ENCODE measurements around the gene SLC47A2.

The SLC47A2 gene

GRCh38 chr17:19727501-19728078, 11.2 kb upstream of the SLC47A2 start:
- no peak for FAIRE-seq

GRCh38 chr17:19726631-19727376, 10.4 kb upstream of the SLC47A2 start:
- no peak for FAIRE-seq

GRCh38 chr17:19725486-19725885, 9.1 kb upstream of the SLC47A2 start:
- FAIRE-seq: no peak

GRCh38 chr17:19724501-19725420, 8.4 kb upstream of the SLC47A2 start:
- no peak for FAIRE-seq

- no peak for FAIRE-seq
Measured at GRCh38 chr17:19723964-19724363, 7.6 kb upstream of the SLC47A2 start.

- no peak for FAIRE-seq
Measured at GRCh38 chr17:19720631-19721426, 4.4 kb upstream of the SLC47A2 start.

- FAIRE-seq: no peak
Measured at GRCh38 chr17:19720210-19720475, 3.8 kb upstream of the SLC47A2 start.

- FAIRE-seq: no peak
Measured at GRCh38 chr17:19719355-19720209, 3.2 kb upstream of the SLC47A2 start.

- FAIRE-seq: no peak
Measured at GRCh38 chr17:19718613-19719354, 2.4 kb upstream of the SLC47A2 start.

GRCh38 chr17:19718041-19718612, 1.7 kb upstream of the SLC47A2 start:
- FAIRE-seq: no peak

GRCh38 chr17:19717411-19717908, 1.1 kb upstream of the SLC47A2 start:
- no peak for FAIRE-seq

GRCh38 chr17:19717031-19717360, 612 bp upstream of the SLC47A2 start:
- no peak for FAIRE-seq

GRCh38 chr17:19714542-19715411, 1.6 kb downstream of the SLC47A2 start:
- FAIRE-seq: no peak

GRCh38 chr17:19713901-19714361, 2.5 kb downstream of the SLC47A2 start:
- no peak for FAIRE-seq

GRCh38 chr17:19713462-19713861, 2.9 kb downstream of the SLC47A2 start:
- FAIRE-seq: no peak

- FAIRE-seq: no peak
Measured at GRCh38 chr17:19712436-19713004, 3.9 kb downstream of the SLC47A2 start.

- no peak for FAIRE-seq
Measured at GRCh38 chr17:19709841-19710240, 6.5 kb downstream of the SLC47A2 start.

- no peak for FAIRE-seq
Measured at GRCh38 chr17:19708431-19709175, 7.8 kb downstream of the SLC47A2 start.

Measured in colon (tissue), 2 donors.